HFFc6 (cell line): Measurements from ENCODE around the gene ATF6. TPM values are rescaled to one million over a fixed set of nuclear protein-coding genes. Genes with fewer than 3 reads are reported as not detected.
A peak's percentile ranks its signal among the peaks of the same experiment; 100 is the strongest.

Experiments used
- DNase-seq: peaks from one replicate; pipeline ENCODE4 v3.0.0-alpha.2; 2018
- H3K27ac Mint-ChIP-seq: 2 replicates; pipeline ENCODE4 v1.8.0; 2020; ENCODE audit warnings: mild to moderate bottlenecking, mixed read lengths
- H3K27me3 Mint-ChIP-seq: 2 replicates; pipeline ENCODE4 v1.8.0; 2021; ENCODE audit warnings: mild to moderate bottlenecking, moderate library complexity, mixed read lengths; ENCODE audit not compliant: insufficient read depth
- H3K36me3 Mint-ChIP-seq: 2 replicates; pipeline ENCODE4 v1.8.0; 2021; ENCODE audit warnings: low read depth, mixed read lengths
- H3K4me1 Mint-ChIP-seq: 2 replicates; pipeline ENCODE4 v1.8.0; 2020; ENCODE audit warnings: low read depth, mixed read lengths
- H3K4me3 Mint-ChIP-seq: 2 replicates; pipeline ENCODE4 v1.8.0; 2020; ENCODE audit warnings: mild to moderate bottlenecking, moderate library complexity, mixed read lengths
- H3K9me3 Mint-ChIP-seq: 2 replicates; pipeline ENCODE4 v1.8.0; 2020; ENCODE audit warnings: mild to moderate bottlenecking, mixed read lengths
- CTCF ChIP-seq: fragments of 200-600 bp; sonication (generic); IDR thresholded peaks from 2 replicates; pipeline ENCODE4 v1.5.0; 2021; ENCODE audit warnings: antibody characterized with exemption, mild to moderate bottlenecking
- total RNA-seq, 6 experiments: library from RNA; stranded (reverse); fragmentation: NEBNext Ultra II Directional; extraction: Animal tissue kit (Norgen Biotek cat#: 25700); gene quantifications; 2 replicates in 1 of 6; 3 replicates in 5 of 6; pipeline ENCODE4 v1.2.3, GENCODE V29; 2021

ATF6 gene
- total RNA-seq, 6 experiments from 2014 or later = 23.7 to 29.9 (median 27.6) TPM

GRCh38 chr1:161994175-161994668 lies 228.1 kb downstream of the ATF6 start:
- peak; percentile 38 for DNase-seq
- Mint-ChIP-seq H3K9me3 (no peaks in the 10 kb centered on the region), H3K36me3 (peaks cover 14% of the 10 kb centered on the region), H3K27me3 (peaks cover 2% of the 10 kb centered on the region; the same call in 1 of the 2 replicates), H3K27ac (no peak overlapping the region; the same call in 1 of the 2 replicates), H3K4me1 (peaks cover 16% of the 10 kb centered on the region), H3K4me3 (peak overlapping the region; percentile 36; the same call in 1 of the 2 replicates)
- TF ChIP-seq CTCF = no peak

- Mint-ChIP-seq H3K9me3 (no peaks in the 10 kb centered on the region), H3K27me3 (peaks cover 2% of the 10 kb centered on the region; the same call in 1 of the 2 replicates), H3K27ac (no peak overlapping the region), H3K4me3 (no peak overlapping the region), H3K36me3 (peaks cover 9% of the 10 kb centered on the region; the same call in 1 of the 2 replicates), H3K4me1 (peaks cover 10% of the 10 kb centered on the region)
- DNase-seq = no peak
- no peak for TF ChIP-seq CTCF
Measured at GRCh38 chr1:161997152-161997551, 231.0 kb downstream of the ATF6 start.

DNA sequence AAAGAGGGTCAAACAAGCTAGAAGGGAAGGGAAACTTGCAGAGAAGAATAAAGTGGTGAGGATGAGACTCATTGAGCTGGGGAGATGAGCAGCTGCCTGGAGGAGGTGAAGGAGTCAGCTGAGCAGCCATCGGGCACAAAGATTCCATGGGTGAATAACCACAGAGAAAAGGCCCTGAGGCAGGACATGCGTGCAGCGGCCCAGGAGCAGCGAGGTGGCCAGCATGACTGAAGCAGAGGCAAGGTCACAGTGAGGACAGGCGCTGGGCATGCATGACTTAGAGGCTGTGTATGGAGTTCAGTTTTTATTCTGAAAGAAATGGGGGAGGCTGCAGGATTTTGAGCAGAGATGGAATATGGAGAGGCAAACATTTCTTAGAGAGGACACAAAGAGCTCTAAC lies 232.7 kb downstream of the ATF6 start:
- peaks cover 4% of the 10 kb centered on the region; the same call in 1 of the 2 replicates for H3K36me3 Mint-ChIP-seq
- peaks cover 25% of the 10 kb centered on the region for H3K4me1 Mint-ChIP-seq

DNA sequence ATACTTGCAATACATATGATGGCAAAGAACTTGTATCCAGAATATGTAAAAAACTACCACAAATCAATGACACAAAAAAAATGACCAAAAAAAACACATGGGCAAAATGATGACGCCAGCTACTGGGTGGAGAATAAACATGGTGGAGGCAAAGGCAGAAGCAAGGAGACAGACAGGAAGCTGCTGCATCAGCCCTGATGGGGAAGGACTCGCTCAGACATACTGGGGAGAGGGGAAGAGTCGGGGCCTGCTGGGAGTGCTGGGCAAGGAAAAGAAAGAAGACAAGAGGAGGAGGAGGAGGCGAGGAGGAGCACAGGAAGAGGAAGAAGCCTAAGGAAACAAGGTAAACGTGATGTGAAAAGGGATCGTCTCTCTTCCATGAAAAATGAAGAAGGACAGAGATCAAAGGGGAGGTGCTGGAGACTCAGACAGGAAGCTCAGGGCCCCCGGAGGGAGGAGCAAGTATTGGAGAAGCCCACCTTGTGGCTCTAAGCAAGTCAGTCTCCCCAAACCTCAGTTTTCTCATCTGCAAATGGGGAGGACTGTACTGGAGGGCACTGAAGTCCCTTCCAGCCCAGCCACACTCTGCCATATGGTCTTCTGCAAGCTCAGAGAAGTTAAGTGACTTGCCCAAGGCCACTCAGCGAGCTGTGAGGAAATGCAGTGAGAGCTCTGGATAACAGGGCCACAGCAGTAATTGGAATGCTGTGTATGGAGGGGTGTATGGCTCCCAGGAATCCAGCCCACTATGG lies 233.4 kb downstream of the ATF6 start:
- TF ChIP-seq CTCF = no peak
- no peaks in the 10 kb centered on the region for H3K9me3 Mint-ChIP-seq
- H3K27me3 Mint-ChIP-seq = no peaks in the 10 kb centered on the region; the same call in 1 of the 2 replicates
- no peak overlapping the region for H3K27ac Mint-ChIP-seq
- DNase-seq = no peak
- peaks cover 25% of the 10 kb centered on the region for H3K4me1 Mint-ChIP-seq
- H3K36me3 Mint-ChIP-seq = peaks cover 4% of the 10 kb centered on the region; the same call in 1 of the 2 replicates
- no peak overlapping the region for H3K4me3 Mint-ChIP-seq

More for the DNA sequence above, 232.7 kb downstream of the ATF6 start:
- Mint-ChIP-seq H3K4me3 (no peak overlapping the region), H3K9me3 (no peaks in the 10 kb centered on the region), H3K27me3 (no peaks in the 10 kb centered on the region; the same call in 1 of the 2 replicates), H3K27ac (no peak overlapping the region)
- peak; percentile 37 for DNase-seq
- no peak for TF ChIP-seq CTCF

DNA sequence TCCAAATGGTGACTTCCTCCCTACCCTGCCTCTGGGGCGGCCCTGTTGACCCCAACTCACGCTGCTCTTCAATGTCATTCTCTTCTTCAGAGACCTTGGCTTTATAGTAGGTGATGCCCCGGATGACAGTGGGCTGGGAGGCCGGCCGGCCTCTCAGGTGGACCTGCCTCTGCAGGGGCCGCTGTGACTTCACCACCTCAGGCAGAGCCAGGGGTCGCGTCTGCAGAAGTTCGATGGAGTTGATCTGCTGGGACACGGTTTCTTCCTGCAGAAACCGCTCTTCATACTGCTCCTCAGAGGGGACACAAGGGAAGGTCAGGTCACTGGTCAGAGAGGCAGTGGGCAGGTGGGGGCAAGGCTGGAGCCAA lies 233.9 kb downstream of the ATF6 start:
- H3K27ac Mint-ChIP-seq = no peak overlapping the region

More for the DNA sequence above, 233.9 kb downstream of the ATF6 start:
- Mint-ChIP-seq H3K4me1 (peaks cover 27% of the 10 kb centered on the region), H3K4me3 (no peak overlapping the region), H3K9me3 (no peaks in the 10 kb centered on the region), H3K36me3 (peaks cover 4% of the 10 kb centered on the region; the same call in 1 of the 2 replicates), H3K27me3 (no peaks in the 10 kb centered on the region; the same call in 1 of the 2 replicates)
- DNase-seq = no peak
- no peak for TF ChIP-seq CTCF
